CD14-positive monocyte (primary cell): ENCODE measurements around the gene NCF2. TPM values are rescaled to one million over a fixed set of nuclear protein-coding genes. Genes with fewer than 3 reads are reported as not detected.
"Not testable (repeated sequence)": the region's sequence is repeated elsewhere in the genome, so short reads cannot be mapped to it uniquely, and the experiment has no call there.

Experiments used
- DNase-seq, 3 donors: peaks; one replicate each; pipeline ENCODE4 v3.0.0-alpha.2; 2011 to 2022
- H2AFZ ChIP-seq: 2 replicates; pipeline ENCODE4 v1.6.0; 2012; ENCODE audit warnings: mild to moderate bottlenecking, low read depth, low read length, inconsistent platforms; ENCODE audit not compliant: insufficient read depth, poor library complexity, severe bottlenecking
- H3K27ac ChIP-seq, 2 donors: 1 replicate in 1 of 2; 2 replicates in 1 of 2; pipeline ENCODE4 v1.5.1; 2012 to 2013; ENCODE audit warnings: low read length in 2 of 2, control low read depth in 1 of 2, inconsistent platforms in 1 of 2, low read depth in 1 of 2, mild to moderate bottlenecking in 1 of 2
- H3K27me3 ChIP-seq, 2 donors: one replicate each; pipeline versions ENCODE4 v1.6.0 to v1.6.1; 2011 to 2013; ENCODE audit warnings: low read length in 2 of 2; ENCODE audit not compliant: control insufficient read depth in 2 of 2, insufficient read depth in 2 of 2
- H3K36me3 ChIP-seq, 2 donors: replicated peaks in 1 of 2; 1 replicate in 1 of 2; 2 replicates in 1 of 2; pipeline versions ENCODE4 v1.5.1 to v1.6.1; 2012 to 2013; ENCODE audit warnings: low read length in 2 of 2, control low read depth in 1 of 2, inconsistent platforms in 1 of 2, mild to moderate bottlenecking in 1 of 2; ENCODE audit not compliant: insufficient read depth in 2 of 2, control insufficient read depth in 1 of 2
- H3K4me1 ChIP-seq, 2 donors: 1 replicate in 1 of 2; 2 replicates in 1 of 2; pipeline versions ENCODE4 v1.5.1 to v1.6.1; 2012 to 2013; ENCODE audit warnings: low read length in 2 of 2, control low read depth in 1 of 2, inconsistent platforms in 1 of 2, mild to moderate bottlenecking in 1 of 2, moderate library complexity in 1 of 2; ENCODE audit not compliant: insufficient read depth in 2 of 2, control insufficient read depth in 1 of 2
- H3K4me2 ChIP-seq: replicated peaks from 2 replicates; pipeline ENCODE3; 2012; ENCODE audit warnings: low read length, moderate library complexity, mild to moderate bottlenecking; ENCODE audit not compliant: poor library complexity, severe bottlenecking; ENCODE audit errors: extremely low read depth
- H3K4me3 ChIP-seq, 3 experiments: fragments of 200-600 bp in 1 of 3; sonication (generic) in 1 of 3; replicated peaks in 1 of 3; 1 replicate in 2 of 3; 2 replicates in 1 of 3; pipeline ENCODE4 v1.5.1; 2011 to 2013; ENCODE audit warnings: low read length in 3 of 3, mild to moderate bottlenecking in 3 of 3, control low read depth in 2 of 3, low read depth in 2 of 3, inconsistent platforms in 1 of 3, moderate library complexity in 1 of 3
- H3K79me2 ChIP-seq: 2 replicates; pipeline ENCODE4 v1.6.0; 2012; ENCODE audit warnings: mild to moderate bottlenecking, control low read depth, inconsistent platforms, low read length, moderate library complexity; ENCODE audit not compliant: insufficient read depth
- H3K9ac ChIP-seq: 2 replicates; pipeline ENCODE4 v1.6.0; 2017; ENCODE audit warnings: low read length, mild to moderate bottlenecking; ENCODE audit not compliant: insufficient read depth, poor library complexity, severe bottlenecking
- H3K9me3 ChIP-seq, 2 donors: replicated peaks in 1 of 2; 1 replicate in 1 of 2; 2 replicates in 1 of 2; pipeline versions ENCODE4 v1.5.1 to v1.6.1; 2012 to 2013; ENCODE audit warnings: low read length in 2 of 2, control low read depth in 1 of 2; ENCODE audit not compliant: control insufficient read depth in 1 of 2, insufficient read depth in 1 of 2
- H4K20me1 ChIP-seq: 2 replicates; pipeline ENCODE4 v1.6.0; 2012; ENCODE audit warnings: mild to moderate bottlenecking, low read length, control low read depth, moderate library complexity; ENCODE audit not compliant: insufficient read depth
- H3K27ac Mint-ChIP-seq, 7 donors: one replicate each; pipeline ENCODE4 v1.8.0; 2020; ENCODE audit warnings: mild to moderate bottlenecking in 7 of 7, mixed read lengths in 7 of 7, moderate library complexity in 6 of 7, inconsistent platforms in 2 of 7
- H3K27me3 Mint-ChIP-seq, 3 donors: one replicate each; pipeline ENCODE4 v1.8.0; 2021 to 2022; ENCODE audit warnings: low read depth in 3 of 3, mild to moderate bottlenecking in 3 of 3, mixed read lengths in 3 of 3, moderate library complexity in 3 of 3, inconsistent platforms in 1 of 3
- H3K36me3 Mint-ChIP-seq, 2 donors: one replicate each; pipeline ENCODE4 v1.8.0; 2020; ENCODE audit warnings: mixed read lengths in 2 of 2, inconsistent platforms in 1 of 2, mild to moderate bottlenecking in 1 of 2
- H3K4me1 Mint-ChIP-seq: one replicate; pipeline ENCODE4 v1.8.0; 2020; ENCODE audit warnings: mild to moderate bottlenecking, mixed read lengths
- H3K4me3 Mint-ChIP-seq, 2 donors: one replicate each; pipeline ENCODE4 v1.8.0; 2020; ENCODE audit warnings: mild to moderate bottlenecking in 2 of 2, mixed read lengths in 2 of 2, moderate library complexity in 1 of 2
- H3K9me3 Mint-ChIP-seq, 7 donors: one replicate each; pipeline ENCODE4 v1.8.0; 2020 to 2022; ENCODE audit warnings: mixed read lengths in 7 of 7, mild to moderate bottlenecking in 6 of 7, moderate library complexity in 6 of 7, inconsistent platforms in 2 of 7
- CTCF ChIP-seq: fragments of 200-600 bp; IDR thresholded peaks from one replicate; pipeline ENCODE4 v1.8.0; 2022; ENCODE audit warnings: antibody characterized with exemption, mild to moderate bottlenecking
- WGBS: methylation state at CpG from one replicate; pipeline ENCODE4 v1.1.5; 2013; ENCODE audit warnings: missing lambda C conversion rate; ENCODE audit not compliant: insufficient coverage; 5-methylcytosine and 5-hydroxymethylcytosine counted together
- intact Hi-C, 2 donors: fragments of 100-400 bp; cut with micrococcal nuclease; formaldehyde crosslinking; loops; one replicate each; pipeline versions ENCODE4 v1.15.0 to v1.15.1; 2023
- polyA plus RNA-seq, 3 donors: library from polyadenylated mRNA; depleted of rRNA in 1 of 3; unstranded in 2 of 3; stranded (reverse) in 1 of 3; fragments of 300-500 nt in 2 of 3; fragments of >200 nt in 1 of 3; fragmentation: Illumina TruSeq in 2 of 3; gene quantifications; 1 replicate in 2 of 3; 2 replicates in 1 of 3; pipeline ENCODE4 v1.2.3, GENCODE V29; 2012 to 2021

NCF2 gene
- polyA plus RNA-seq, 3 donors, result 509 to 697 (median 557) TPM

GRCh38 chr1:183620311-183620710, 30.1 kb upstream of the NCF2 start:
- Histone ChIP-seq H3K36me3 (peaks cover 9 to 14% of the 10 kb centered on the region in 2 donors), H3K79me2 (peaks cover 5% of the 10 kb centered on the region), H2AFZ (no peak overlapping the region), H3K9me3 (no peaks in the 10 kb centered on the region), H3K4me3 (no peak overlapping the region), H3K4me2 (no peak overlapping the region), H3K4me1 (peaks cover 21 to 31% of the 10 kb centered on the region in 2 donors), H3K27me3 (no peaks in the 10 kb centered on the region), H3K27ac (no peak overlapping the region), H3K9ac (no peak overlapping the region), H4K20me1 (peaks cover 16% of the 10 kb centered on the region)
- no peak overlapping the region for H3K27ac Mint-ChIP-seq
- no peak overlapping the region for H3K4me3 Mint-ChIP-seq
- DNase-seq, result no peak
- no peak for TF ChIP-seq CTCF
- peaks cover 33% of the 10 kb centered on the region for H3K4me1 Mint-ChIP-seq
- no peaks in the 10 kb centered on the region for H3K9me3 Mint-ChIP-seq
- intact Hi-C loops, result loop anchor here in 1 of 2 donors (5.0 kb wide), 1 partner anchor 53 kb away; no protein-coding TSS in a partner anchor
- H3K36me3 Mint-ChIP-seq, result peaks cover 16 to 26% of the 10 kb centered on the region in 2 donors
- peaks cover 0 to 2% (median 1%) of the 10 kb centered on the region in 3 donors for H3K27me3 Mint-ChIP-seq
- WGBS, result no CpG with 5 or more reads among the region's 2 CpGs

DNA sequence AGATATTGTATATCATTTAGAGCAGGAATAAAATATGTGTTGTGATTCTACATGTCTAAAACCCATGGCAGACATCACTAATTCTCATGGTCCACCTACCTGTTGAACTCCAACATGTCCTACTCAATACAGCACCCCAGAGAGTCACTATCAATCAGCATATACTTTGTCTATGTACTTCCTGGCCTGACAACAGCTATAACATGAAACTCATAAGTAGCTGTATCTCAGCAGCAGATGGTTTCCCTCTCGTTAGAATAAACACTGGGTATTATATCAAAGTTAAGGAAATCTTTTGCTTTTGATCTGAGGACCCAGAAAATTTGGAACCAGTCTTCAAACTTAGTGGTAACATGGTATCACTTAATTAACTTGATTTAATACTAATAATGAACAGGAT, 29.5 kb upstream of the NCF2 start:
- intact Hi-C loops, result loop anchor here in 1 of 2 donors (5.0 kb wide), 1 partner anchor 52 kb away; no protein-coding TSS in a partner anchor
- no peak for DNase-seq
- Histone ChIP-seq H4K20me1 (peaks cover 11% of the 10 kb centered on the region), H3K79me2 (no peaks in the 10 kb centered on the region), H3K36me3 (peaks cover 4 to 8% of the 10 kb centered on the region in 2 donors), H3K4me2 (no peak overlapping the region), H3K4me3 (no peak overlapping the region), H3K9ac (no peak overlapping the region), H3K27me3 (no peaks in the 10 kb centered on the region), H3K4me1 (peaks cover 21 to 31% of the 10 kb centered on the region in 2 donors), H3K9me3 (no peaks in the 10 kb centered on the region), H2AFZ (no peak overlapping the region), H3K27ac (no peak overlapping the region)
- Mint-ChIP-seq H3K36me3 (peaks cover 11 to 21% of the 10 kb centered on the region in 2 donors), H3K4me3 (no peak overlapping the region), H3K27me3 (peaks cover 0 to 2% (median 1%) of the 10 kb centered on the region in 3 donors), H3K27ac (no peak overlapping the region), H3K4me1 (peaks cover 39% of the 10 kb centered on the region), H3K9me3 (no peaks in the 10 kb centered on the region)
- WGBS, result no CpG with 5 or more reads among the region's 1 CpG
- no peak for TF ChIP-seq CTCF

DNA sequence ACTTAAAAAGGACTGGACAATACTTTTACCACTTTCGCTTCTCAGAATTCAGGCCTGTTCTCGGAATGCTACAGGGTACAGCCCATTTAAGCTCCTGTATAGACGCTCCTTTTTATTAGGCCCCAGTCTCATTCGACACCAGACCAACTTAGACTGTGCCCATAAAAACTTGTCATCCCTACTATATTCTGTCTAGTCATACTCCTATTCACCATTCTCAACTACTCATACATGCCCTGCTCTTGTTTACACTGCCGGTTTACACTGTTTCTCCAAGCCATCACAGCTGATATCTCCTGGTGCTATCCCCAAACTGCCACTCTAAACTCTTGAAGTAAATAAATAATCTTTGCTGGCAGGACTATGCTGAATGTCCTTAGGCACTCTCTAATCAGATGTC, 27.9 kb upstream of the NCF2 start:
- H3K4me2 ChIP-seq, H3K27me3 Mint-ChIP-seq, H3K9me3 ChIP-seq, H3K27ac ChIP-seq, H3K36me3 ChIP-seq, H3K79me2 ChIP-seq, DNase-seq, H4K20me1 ChIP-seq, H3K27ac Mint-ChIP-seq, H3K4me3 Mint-ChIP-seq, H3K9me3 Mint-ChIP-seq, H3K36me3 Mint-ChIP-seq, H3K27me3 ChIP-seq, H3K4me3 ChIP-seq, H3K9ac ChIP-seq, intact Hi-C loops, H2AFZ ChIP-seq: not testable (repeated sequence)
- peaks cover 21 to 28% of the 10 kb centered on the region in 2 donors for H3K4me1 ChIP-seq
- H3K4me1 Mint-ChIP-seq, result peaks cover 36% of the 10 kb centered on the region
- 80% methylated on average over 2 of the region's 5 CpGs for WGBS
